Inflammatory macrophage (primary cell): Measurements from ENCODE around the gene PDZD2.

ENCODE experiments used
- DNase-seq, 2 donors: peaks; one replicate each; pipeline ENCODE4 v3.0.0-alpha.2; 2020 to 2022

PDZD2 gene

DNA sequence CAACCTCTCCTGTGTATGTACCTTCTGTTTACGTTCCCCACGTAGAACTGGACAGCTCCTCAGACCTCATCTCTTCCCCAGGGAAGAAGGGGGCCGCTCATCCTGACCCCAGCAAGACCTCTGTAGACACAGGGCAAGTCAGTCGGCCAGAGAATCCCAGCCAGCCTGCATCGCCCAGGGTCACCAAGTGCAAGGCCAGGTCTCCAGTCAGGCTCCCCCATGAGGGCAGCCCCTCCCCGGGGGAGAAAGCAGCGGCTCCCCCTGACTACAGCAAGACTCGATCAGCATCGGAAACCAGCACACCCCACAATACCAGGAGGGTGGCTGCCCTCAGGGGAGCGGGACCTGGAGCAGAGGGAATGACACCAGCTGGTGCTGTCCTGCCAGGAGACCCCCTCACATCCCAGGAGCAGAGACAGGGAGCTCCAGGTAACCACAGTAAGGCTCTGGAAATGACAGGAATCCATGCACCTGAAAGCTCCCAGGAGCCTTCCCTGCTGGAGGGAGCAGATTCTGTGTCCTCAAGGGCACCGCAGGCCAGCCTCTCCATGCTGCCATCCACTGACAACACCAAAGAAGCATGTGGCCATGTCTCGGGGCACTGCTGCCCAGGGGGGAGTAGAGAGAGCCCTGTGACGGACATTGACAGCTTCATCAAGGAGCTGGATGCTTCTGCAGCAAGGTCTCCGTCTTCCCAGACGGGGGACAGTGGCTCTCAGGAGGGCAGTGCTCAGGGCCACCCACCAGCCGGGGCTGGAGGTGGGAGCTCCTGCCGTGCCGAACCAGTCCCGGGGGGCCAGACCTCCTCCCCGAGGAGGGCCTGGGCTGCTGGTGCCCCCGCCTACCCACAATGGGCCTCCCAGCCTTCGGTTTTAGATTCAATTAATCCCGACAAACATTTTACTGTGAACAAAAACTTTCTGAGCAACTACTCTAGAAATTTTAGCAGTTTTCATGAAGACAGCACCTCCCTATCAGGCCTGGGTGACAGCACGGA lies 448.5 kb downstream of the PDZD2 start:
- no peak for DNase-seq

GRCh38 chr5:32088214-32088613 lies 449.3 kb downstream of the PDZD2 start:
- no peak for DNase-seq

DNA sequence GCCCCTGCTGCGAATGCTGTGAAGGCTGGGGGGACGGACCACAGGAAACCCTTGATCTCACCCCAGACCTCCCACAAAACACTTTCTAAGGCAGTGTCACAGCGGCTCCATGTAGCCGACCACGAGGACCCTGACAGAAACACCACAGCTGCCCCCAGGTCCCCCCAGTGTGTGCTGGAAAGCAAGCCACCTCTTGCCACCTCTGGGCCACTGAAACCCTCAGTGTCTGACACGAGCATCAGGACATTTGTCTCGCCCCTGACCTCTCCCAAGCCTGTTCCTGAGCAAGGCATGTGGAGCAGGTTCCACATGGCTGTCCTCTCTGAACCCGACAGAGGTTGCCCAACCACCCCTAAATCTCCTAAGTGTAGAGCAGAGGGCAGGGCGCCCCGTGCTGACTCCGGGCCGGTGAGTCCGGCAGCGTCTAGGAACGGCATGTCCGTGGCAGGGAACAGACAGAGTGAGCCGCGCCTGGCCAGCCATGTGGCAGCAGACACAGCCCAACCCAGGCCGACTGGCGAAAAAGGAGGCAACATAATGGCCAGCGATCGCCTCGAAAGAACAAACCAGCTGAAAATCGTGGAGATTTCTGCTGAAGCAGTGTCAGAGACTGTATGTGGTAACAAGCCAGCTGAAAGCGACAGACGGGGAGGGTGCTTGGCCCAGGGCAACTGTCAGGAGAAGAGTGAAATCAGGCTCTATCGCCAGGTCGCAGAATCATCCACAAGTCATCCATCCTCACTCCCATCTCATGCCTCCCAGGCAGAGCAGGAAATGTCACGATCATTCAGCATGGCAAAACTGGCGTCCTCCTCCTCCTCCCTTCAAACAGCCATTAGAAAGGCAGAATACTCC lies 450.4 kb downstream of the PDZD2 start:
- no peak for DNase-seq

DNA sequence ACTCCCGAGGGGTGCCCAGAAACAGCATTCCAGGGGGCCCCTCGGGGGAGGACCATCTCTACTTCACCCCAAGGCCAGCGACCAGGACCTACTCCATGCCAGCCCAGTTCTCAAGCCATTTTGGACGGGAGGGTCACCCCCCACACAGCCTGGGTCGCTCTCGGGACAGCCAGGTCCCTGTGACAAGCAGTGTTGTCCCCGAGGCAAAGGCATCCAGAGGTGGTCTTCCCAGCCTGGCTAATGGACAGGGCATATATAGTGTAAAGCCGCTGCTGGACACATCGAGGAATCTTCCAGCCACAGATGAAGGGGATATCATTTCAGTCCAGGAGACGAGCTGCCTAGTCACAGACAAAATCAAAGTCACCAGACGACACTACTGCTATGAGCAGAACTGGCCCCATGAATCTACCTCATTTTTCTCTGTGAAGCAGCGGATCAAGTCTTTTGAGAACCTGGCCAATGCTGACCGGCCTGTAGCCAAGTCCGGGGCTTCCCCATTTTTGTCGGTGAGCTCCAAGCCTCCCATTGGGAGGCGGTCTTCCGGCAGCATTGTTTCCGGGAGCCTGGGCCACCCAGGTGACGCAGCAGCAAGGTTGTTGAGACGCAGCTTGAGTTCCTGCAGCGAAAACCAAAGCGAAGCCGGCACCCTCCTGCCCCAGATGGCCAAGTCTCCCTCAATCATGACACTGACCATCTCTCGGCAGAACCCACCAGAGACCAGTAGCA lies 451.3 kb downstream of the PDZD2 start:
- DNase-seq = no peak

DNA sequence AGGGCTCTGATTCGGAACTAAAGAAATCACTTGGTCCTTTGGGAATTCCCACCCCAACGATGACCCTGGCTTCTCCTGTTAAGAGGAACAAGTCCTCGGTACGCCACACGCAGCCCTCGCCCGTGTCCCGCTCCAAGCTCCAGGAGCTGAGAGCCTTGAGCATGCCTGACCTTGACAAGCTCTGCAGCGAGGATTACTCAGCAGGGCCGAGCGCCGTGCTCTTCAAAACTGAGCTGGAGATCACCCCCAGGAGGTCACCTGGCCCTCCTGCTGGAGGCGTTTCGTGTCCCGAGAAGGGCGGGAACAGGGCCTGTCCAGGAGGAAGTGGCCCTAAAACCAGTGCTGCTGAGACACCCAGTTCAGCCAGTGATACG lies 451.8 kb downstream of the PDZD2 start:
- DNase-seq = no peak

DNA sequence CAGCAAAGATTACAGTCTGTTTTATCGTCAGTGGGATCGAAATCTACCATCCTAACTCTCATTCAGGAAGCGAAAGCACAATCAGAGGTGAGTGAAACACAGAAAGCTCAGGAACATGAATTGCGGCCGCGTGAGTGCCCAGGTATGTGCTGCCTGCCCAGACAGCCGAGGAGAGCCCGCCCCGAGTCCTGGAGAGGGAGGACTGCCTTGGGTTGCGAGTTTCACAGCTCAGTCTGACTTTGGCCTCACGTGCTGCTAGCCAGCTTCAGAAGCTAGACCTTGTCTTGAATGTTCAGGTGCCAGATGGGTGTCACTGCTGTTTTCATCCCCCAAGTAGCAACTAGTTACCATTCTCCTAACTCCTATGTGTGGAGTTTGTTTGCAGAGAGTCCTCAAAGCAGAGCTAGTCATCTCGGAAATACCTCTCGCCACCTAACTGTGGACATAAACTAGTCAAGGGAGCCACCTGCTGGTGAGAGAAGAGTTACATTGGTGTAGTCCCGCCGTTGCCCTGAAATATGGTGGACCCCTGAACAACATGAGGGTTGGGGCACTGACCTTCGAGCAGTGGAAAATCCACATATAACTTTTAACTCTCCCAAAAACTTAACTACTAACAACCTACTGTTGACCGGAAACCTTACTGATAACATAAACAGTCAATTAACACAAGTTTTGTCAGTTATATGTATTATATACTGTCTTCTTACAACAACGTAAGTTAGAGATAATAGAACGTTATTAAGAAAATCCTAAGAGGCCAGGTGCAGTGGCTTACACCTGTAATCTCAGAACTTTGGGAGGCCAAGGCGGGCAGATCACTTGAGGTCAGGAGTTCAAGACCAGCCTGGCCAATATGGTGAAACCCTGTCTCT lies 454.2 kb downstream of the PDZD2 start:
- DNase-seq = peak; percentile 63 to 65

- DNase-seq = no peak
Observed at GRCh38 chr5:32094691-32095090, 455.8 kb downstream of the PDZD2 start.

DNA sequence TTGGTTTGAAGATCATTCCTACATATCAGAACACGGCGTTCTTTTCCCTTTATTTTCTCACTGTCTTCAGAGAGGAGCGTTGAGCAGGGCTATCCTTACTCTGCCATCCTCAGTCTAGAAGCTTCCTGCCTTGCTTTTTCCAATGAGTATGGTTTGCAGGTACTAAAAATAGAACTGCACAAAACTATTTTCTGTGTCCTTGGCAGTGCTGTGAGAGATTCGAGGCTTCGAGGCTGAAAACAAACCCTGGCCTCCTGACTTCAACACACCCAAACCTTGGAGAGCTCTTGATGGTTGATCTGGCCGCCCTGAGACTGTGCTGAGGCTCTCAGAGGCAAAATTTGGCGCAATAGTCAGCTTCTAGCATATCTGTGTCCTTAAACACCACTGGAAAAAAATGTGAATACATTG lies 456.3 kb downstream of the PDZD2 start:
- no peak for DNase-seq

- no peak for DNase-seq
Observed at GRCh38 chr5:32096891-32097595, 458.1 kb downstream of the PDZD2 start.

- DNase-seq = no peak
Observed at GRCh38 chr5:32098291-32098690, 459.4 kb downstream of the PDZD2 start.

GRCh38 chr5:32098890-32099310 lies 460.0 kb downstream of the PDZD2 start:
- DNase-seq = no peak

DNA sequence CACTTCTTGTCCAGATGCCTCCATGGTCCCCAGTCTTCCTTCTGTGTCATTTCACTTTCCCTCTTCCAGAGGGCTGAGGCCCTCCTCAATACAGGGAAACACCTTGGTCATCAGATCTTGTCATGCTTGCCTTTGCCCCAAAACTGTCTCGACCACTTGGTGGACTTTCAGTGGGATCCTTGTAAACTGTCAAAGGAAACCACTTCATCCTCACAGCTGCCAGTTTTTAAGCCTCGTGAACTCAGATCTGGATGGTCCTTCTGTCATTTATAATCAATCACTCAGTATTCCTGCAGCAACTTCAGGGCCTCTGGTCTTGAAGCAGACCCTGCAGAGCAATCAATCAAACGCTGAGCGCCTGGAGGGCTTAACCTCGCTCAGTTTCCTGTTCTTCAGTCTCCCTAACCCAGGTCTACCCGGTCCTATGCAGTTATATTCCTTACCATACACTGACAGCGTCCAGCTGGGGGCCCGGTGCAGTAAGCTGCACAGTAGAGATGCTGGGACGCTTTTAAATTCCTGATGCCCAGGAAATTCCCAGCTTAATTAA lies 460.6 kb downstream of the PDZD2 start:
- no peak for DNase-seq

DNA sequence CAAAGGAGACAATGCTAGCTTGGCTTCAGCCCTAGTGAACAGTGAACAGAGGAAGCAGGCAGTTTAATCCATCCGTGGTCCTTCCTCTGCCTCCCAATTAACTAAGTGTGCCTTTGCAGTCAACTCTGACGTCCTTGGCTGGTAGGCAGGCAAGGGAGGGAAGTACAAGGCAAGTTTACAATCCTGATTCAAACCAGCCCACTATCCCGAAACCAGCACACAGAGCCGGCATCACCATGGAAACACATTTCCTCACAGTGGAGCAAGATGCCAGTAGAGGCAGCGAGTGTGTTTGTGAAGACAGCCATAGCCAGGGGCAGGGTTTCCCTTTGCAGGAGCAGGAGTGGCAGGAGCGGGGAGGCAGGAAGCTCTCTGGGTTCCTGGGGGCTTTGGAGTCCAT lies 461.3 kb downstream of the PDZD2 start:
- DNase-seq = no peak

DNA sequence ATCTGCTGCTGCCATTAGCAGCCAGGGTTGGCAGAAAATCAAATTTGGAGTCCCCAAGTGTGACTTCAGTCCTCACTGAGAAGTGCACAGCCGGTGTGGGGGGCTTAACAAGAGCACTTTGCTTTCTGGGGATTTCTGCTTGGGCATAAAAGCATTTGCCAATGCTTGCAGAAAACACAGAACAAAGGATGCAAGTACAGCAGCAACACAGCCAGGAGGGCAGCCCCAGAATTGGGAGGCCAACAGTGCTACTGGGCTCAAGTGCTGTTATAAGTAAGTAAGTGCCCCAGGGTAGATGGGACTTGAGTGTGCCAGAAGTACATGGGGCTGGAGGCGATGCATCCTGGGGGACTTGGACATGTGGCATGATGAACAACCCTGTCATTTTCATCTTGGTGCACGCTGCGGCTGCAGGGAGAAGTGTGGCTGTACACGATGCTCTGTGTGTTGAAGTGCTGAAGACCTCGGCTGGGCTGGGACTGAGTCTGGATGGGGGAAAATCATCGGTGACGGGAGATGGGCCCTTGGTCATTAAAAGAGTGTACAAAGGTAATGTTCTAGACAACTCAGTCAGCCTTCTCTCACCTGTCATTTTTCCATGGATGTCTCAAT lies 461.9 kb downstream of the PDZD2 start:
- no peak for DNase-seq

DNA sequence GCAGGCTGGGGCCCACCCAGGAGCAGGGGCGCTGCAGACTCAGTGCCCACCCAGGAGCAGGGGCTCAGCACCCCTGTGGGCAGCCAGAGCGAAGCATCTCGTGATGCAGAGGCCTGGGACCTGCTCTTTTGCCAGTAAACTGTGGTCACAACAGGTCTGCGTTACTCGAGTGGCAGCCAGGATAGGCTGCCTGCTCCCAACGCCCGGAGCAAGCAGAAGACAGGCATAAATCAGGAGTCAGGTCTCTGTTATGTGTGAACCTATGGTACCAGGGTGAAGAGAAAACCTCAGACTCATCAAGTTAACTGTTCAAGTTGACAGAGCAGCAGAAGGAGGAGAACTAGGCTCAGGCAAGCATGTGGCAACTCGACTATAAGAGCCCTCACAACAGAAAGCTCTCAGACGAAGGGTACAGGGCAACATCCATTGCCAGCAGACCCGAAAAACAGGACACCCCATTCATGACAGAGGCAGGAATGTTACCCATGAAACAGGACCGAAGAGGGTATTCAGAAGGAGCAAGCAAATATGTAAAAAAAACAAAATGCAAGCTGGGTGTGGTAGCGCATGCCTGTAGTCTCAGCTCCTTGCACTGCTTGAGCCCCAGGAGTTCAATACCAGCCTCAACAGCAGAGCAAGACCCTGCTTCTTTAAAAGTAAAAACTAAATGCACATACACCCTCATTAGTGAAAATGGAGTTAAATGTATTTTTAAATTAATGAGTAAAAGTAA lies 463.5 kb downstream of the PDZD2 start:
- DNase-seq = no peak

DNA sequence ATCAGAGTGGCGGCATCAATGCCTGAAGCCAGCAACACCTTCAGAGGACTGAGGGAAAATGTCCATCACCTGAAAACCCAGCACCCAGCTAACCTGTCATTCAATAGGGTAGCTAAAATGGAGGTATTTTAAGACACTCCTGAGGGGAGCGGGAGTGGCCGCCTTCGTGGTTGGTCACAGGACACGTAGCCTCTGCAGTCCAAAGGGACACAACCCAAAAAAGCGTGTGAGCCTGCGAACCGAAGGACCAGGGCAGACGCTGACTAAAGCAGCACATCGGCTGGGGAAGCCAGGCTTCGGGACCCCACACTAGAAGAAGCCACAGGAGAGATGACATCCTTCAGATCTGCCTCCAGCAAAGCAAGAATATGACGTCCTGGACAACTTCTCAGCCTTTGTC lies 464.6 kb downstream of the PDZD2 start:
- DNase-seq = no peak

- DNase-seq = no peak
Observed at GRCh38 chr5:32107291-32107690, 468.4 kb downstream of the PDZD2 start.

DNA sequence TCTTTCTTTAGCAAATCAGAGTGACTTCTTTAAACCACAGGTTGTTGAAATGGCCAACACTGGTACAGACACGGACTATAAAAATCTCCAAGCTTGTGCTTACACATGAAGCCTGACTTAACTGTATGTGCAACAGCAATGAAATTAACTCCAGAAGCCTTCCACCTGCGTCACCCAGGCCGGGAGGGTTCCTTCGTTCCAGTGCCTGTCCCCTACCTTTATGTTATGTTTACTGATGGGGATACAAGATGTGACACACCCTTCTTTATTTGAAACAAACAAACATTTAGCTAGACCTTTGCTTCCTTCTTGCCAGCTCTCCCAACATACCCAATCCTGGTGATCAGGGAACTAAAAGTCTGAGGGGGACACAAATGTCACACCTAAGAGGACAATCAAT lies 469.2 kb downstream of the PDZD2 start:
- DNase-seq = no peak

DNA sequence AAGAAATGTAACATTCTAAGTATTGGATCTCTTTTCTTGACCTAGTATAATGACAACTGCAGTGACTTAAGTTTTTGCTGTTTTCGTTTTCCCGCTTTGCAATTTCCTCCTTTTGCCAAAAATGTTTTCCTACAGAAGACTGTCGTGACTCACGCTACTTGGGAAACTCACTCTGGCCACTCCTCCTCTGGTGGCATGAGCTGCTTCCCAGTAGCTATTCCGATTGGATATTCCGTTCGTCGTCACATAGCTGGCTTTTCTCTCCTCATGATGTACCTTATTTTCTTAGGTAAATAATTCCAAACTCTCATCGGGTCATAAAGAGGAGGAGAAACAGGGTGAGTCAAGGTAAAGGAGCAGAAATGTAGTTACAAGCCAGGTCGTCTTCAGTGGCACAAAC lies 470.3 kb downstream of the PDZD2 start:
- DNase-seq = no peak
